NCI-H82 (cell line): ENCODE data around the gene VPS4A.

Experiments used
- DNase-seq: peaks from one replicate; lab custom pipeline; 2025; lab: John Stamatoyannopoulos, UW

The VPS4A gene

DNA sequence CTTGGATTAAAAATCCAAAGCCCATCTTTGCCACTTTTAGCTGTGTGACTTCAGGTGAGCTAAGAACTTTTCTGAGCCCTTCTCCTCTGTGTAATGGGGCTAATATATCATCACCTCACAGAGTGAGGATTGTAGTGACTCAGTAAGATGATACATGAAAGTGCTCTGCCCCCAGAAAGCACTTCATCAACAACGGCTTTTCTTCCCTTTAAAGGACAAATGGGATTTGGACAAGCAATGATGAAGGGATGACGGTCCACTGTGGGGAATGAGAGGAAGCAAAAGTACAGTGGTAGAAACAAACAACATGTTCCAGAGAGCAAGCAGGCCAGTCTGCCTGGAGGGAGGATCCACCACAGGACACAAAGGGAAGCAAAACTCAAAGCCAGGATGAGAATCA is 54.8 kb downstream of the VPS4A start:
- no peak for DNase-seq

- DNase-seq, result no peak
Measured at GRCh38 chr16:69366431-69366830, 55.3 kb downstream of the VPS4A start.

DNA sequence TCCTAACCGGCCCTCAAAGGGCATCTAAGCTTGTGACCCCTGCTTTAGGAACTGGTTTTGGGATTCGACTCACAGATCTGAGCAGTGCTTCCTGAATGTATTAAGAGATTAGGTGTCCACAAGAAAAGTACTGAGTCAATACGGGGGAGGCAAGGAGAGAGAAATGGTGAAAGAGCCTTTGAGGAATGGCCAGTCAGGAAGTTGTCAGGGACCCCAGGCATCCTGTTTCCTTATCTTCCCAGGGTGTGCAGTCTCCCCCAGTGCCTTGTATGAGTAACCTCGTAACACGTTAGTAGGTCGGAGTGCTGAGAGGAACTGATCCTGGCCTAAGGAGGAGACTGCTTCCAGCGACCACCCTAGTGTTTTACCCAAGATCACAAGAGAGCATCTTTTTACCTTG is 56.8 kb downstream of the VPS4A start:
- DNase-seq, result no peak

DNA sequence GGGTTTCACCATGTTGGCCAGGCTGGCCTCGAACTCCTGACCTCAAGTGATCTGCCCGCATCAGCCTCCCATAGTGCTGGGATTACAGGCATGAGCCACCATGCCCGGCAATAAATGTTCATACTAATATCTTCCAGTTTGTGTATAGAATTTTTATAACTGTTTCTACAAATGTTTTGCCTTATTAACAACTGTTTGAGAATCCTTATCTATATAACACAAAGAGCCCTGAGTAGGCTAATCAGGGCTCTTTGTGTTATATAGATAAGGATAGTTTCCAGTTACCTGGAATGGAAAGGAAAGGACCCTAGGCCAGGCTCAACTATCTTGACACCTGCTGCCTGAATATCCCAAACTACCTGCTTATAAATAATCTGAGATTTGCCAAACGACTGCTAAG is 57.7 kb downstream of the VPS4A start:
- DNase-seq, result no peak

DNA sequence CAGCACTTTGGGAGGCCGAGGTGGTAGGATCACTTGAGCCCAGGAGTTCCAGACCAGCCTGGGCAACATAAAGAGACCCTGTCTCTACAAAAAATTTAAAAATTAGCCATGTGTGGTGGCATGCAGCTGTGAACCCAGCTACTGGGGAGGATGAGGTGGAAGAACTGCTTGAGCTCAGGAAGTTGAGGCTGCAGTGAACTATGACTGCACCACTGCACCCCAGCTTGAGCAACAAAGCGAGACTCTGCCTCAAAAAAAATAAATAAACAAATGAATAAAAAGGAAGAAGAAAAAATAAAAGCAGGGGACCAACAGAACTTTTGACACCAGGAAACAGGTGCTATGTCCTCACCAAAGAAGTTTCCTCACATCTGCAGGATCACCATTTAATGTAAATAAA is 60.4 kb downstream of the VPS4A start:
- DNase-seq, result no peak

- no peak for DNase-seq
Measured at GRCh38 chr16:69373019-69373418, 61.9 kb downstream of the VPS4A start.
